Ecto neural progenitor cell (in vitro differentiated cells): ENCODE results near the gene U2AF2.

Source experiments
- DNase-seq: peaks from one replicate; pipeline ENCODE4 v3.0.0-alpha.2; 2018; ENCODE audit warnings: low spot score

U2AF2 gene

GRCh38 chr19:55654868-55655647, at the start of gene U2AF2:
Gene U2AF2 (plus strand): TSS chr19:55655035. CDS start chr19:55655105, 70 bp downstream.
- peak; percentile 98 for DNase-seq

- DNase-seq: peak; percentile 99
These were observed 49.6 kb upstream of the U2AF2 start for GRCh38 chr19:55605207-55605636.

GRCh38 chr19:55605637-55606470, 49.0 kb upstream of the U2AF2 start, which contains the start of gene ZNF865:
Gene ZNF865 (plus strand): TSS chr19:55605647. CDS start chr19:55613619, 7,972 bp downstream.
- DNase-seq: peak; percentile 84

GRCh38 chr19:55606471-55606787, 48.4 kb upstream of the U2AF2 start:
- no peak for DNase-seq

DNA sequence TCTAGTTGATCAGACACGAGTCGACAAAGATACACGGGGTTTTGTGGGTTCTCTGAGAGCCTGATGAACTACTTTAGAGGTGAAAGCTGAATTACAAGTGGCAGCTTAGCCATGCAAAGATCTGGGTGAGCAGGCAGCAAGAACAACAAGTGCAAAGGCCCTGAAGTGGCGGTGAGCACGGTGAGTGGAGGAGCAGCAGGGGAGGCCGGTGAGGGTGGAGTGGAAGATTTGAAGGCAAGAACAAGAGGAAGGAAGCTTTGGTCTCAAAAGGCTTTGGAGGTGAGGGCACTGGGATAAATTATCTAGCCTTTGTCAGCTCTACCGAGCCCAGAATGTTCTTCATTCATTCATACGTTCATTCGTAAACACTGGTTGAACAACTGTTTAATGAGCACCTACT, 48.0 kb upstream of the U2AF2 start:
- no peak for DNase-seq

GRCh38 chr19:55609326-55609725, 45.5 kb upstream of the U2AF2 start:
- no peak for DNase-seq

GRCh38 chr19:55611300-55611982, 43.4 kb upstream of the U2AF2 start:
- no peak for DNase-seq

DNA sequence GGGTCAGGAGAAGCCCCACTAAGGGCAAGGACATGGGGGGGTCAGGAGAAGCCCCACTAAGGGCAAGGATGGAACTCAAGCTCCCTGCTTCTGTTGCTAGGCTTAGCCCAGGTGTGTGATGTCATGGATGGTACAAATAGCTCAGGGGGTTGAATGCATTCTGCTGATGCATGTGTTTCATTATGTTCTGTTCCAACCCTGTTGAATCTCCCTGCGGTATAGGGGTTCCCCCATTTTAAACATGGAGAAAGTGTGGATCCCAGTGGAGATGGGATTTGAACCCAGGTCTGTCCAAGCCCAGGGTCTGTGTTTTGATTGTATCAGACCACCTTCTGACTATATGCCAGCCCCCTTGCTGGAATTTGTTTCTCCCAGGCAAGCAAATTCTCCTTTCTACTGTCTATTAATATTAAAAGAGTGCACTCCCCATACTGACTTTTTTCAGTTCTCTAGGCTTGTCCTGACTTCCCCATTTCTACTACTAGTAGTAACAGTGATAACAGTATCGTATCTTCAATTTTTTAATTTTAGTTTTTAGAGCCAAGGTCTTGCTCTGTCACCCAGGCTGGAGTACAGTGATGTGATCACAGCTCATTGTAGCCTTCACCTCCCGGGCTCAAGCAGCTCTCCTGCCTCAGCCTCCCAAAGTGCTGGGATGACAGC, 42.7 kb upstream of the U2AF2 start:
- no peak for DNase-seq

DNA sequence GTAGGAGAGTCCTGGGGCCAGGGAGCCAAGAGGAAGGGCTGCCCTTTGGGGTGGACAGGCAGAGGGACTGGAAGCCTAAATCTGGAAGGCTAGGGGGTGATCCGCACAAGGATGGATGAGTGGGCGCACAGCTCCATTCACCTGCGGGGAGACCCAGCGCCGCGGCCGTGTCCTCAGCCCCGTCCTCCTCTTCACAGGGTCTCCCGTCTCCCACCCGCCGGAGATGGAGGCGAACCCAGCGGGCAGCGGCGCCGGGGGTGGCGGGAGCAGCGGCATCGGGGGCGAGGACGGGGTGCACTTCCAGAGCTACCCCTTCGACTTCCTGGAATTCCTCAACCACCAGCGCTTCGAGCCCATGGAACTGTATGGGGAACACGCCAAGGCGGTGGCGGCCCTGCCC, 41.4 kb upstream of the U2AF2 start:
- DNase-seq: no peak

DNA sequence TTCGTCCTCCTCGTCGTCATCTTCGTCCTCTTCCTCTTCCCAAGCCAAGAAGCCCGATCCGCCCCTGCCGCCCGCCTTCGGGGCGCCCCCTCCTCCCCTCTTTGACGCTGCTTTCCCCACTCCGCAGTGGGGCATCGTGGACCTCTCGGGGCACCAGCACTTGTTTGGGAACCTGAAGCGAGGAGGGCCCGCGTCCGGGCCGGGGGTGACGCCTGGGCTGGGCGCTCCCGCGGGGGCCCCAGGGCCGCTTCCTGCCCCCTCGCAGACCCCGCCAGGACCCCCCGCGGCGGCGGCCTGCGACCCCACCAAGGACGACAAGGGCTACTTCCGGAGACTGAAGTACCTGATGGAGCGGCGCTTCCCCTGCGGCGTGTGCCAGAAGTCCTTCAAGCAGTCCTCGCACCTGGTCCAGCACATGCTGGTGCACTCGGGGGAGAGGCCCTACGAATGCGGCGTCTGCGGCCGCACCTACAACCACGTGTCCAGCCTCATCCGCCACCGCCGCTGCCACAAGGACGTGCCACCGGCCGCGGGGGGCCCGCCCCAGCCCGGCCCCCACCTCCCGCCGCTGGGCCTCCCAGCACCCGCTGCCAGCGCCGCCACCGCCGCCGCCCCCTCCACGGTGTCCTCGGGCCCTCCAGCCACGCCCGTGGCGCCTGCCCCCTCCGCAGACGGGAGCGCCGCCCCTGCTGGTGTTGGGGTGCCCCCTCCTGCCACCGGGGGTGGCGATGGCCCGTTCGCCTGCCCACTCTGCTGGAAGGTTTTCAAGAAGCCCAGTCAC, 40.7 kb upstream of the U2AF2 start:
- DNase-seq: no peak

- no peak for DNase-seq
These were observed 39.9 kb upstream of the U2AF2 start for GRCh38 chr19:55614711-55615542.

GRCh38 chr19:55615543-55616394, 39.1 kb upstream of the U2AF2 start:
- DNase-seq: no peak

DNA sequence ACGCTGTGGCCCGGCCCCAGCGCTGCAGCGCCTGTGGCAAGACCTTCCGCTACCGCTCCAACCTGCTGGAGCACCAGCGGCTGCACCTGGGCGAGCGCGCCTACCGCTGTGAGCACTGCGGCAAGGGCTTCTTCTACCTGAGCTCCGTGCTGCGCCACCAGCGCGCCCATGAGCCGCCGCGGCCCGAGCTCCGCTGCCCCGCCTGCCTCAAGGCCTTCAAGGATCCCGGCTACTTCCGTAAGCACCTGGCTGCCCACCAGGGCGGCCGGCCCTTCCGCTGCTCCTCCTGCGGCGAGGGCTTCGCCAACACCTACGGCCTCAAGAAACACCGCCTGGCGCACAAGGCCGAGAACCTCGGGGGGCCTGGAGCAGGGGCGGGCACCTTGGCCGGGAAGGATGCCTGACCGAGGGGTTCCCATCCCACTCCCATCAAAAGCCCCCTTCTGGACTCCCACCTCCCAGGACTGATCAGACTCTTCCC, 38.4 kb upstream of the U2AF2 start:
- DNase-seq: no peak

DNA sequence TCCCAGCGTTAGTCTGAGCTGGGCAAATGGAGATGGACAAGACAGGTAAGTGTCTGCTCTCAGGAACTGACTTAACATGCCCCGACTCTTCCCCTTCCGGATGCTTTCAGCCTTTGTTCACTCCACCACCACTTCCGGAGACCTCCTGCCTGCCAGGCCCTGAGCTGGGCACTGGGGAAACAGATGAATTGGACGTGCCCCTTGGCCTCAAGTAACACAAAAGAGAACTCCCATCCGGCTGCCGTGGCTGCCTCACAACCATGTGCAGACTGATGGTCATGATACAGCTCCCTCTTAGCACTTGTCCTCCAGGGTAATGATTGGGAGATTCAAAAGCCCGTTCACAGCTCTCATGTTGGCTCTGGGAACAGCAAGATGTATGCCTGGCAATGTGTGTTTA, 37.4 kb upstream of the U2AF2 start:
- no peak for DNase-seq

DNA sequence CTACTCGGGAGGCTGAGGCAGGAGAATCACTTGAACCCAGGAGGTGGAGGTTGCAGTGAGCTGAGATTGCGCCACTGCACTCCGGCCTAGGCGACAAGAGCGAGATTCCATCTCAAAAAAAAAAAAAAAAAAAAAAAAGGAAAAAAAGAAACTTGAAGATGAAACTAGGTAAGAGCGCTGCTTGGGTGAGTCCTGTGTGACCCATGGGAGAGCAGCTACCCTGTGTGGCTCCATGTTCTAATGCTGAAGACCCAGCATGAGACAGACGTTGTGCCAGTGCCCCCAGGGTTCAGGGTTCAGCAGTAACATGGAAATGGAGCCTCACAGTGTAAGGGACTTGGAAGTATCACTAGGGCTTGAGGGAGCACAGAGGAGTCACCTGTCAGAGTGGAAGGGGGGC, 36.4 kb upstream of the U2AF2 start:
- DNase-seq: no peak

DNA sequence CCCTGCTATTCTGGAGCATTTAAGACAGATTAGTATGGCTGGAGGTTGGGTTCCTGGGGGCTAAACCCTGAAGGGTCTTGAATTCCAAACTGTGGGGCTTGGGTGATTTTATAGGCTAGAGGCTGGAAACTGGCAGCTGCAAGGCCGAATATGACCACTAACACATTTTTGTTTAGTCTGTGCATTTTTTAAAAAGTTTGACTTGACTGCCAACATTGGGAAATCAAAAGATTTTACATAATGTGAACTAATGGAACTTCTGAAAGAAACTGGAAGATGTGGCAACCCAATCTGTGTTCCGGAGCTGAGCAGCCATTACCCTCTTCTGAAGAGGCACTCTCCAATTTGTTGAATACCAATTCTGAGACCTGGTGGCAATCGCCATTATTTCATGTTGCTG, 35.5 kb upstream of the U2AF2 start:
- no peak for DNase-seq

- no peak for DNase-seq
These were observed 34.2 kb upstream of the U2AF2 start for GRCh38 chr19:55620410-55621204.

DNA sequence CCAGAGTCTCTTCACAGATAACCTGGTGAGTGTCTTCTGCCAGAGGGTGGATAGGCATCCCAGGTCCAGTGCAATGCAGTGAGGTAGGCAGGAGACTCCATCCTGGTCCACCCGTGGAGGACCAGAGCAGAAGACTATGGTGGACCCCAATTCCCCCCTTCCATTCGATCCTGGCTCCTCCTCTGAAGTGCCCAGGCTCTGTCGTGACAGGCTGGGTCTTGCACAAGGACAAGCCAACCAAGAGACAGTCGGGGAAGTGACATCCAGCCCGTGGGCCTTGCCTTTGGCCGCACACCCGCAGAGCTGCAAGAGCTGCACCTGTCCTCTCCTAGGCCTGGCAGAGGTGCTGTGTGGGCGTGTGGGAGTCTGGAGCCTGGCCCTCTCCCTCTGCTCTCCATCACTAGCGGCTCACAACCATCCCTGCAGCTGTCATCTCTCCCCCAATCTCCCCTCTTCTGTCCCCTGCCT, 33.6 kb upstream of the U2AF2 start:
- DNase-seq: no peak
